ENCODE data around the gene SFRP4. TPM values are rescaled to one million over a fixed set of nuclear protein-coding genes. Genes with fewer than 3 reads are reported as not detected.

SFRP4 gene
- total RNA-seq, 1 experiment from 2014 or later = not detected

DNA sequence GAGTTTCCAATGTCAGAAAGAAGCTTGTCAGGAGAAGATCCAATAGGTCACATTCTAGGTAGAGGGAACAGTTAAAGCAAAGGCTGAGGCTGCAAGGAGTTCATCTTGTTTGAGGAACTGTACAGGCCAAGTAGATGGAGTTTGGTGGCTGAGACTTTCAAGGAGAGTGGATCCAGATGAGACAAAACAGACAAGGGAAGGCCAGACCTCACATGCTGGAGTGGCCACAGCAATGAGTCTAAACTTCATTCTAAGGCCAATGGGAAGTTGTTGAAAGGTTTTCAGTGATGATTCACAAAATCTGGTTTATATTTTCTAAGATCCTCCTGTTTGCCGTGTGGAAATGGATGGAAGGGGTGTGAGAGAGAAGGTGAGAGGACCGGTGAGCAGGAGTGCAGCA is 43.9 kb upstream of the SFRP4 start:
- TF ChIP-seq, protein P1, sequence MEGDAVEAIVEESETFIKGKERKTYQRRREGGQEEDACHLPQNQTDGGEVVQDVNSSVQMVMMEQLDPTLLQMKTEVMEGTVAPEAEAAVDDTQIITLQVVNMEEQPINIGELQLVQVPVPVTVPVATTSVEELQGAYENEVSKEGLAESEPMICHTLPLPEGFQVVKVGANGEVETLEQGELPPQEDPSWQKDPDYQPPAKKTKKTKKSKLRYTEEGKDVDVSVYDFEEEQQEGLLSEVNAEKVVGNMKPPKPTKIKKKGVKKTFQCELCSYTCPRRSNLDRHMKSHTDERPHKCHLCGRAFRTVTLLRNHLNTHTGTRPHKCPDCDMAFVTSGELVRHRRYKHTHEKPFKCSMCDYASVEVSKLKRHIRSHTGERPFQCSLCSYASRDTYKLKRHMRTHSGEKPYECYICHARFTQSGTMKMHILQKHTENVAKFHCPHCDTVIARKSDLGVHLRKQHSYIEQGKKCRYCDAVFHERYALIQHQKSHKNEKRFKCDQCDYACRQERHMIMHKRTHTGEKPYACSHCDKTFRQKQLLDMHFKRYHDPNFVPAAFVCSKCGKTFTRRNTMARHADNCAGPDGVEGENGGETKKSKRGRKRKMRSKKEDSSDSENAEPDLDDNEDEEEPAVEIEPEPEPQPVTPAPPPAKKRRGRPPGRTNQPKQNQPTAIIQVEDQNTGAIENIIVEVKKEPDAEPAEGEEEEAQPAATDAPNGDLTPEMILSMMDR (conservative IDR thresholded peaks at IDR 0.05) = no peak
- no peak overlapping the region for H3K56ac ChIP-seq (ENCODE audit: insufficient read length, low read depth, low read length)
- H2BK5ac ChIP-seq (ENCODE audit: insufficient read length, low read length) = no peak overlapping the region
- no peak overlapping the region for H2BK15ac ChIP-seq (ENCODE audit: low read depth, low read length)
- no peaks in the 10 kb centered on the region for H3K4me1 ChIP-seq (ENCODE audit: insufficient read depth, low read length)
- H3K4me1 Mint-ChIP-seq = no peaks in the 10 kb centered on the region
- H3K4me3 Mint-ChIP-seq = no peak overlapping the region
- H2BK12ac ChIP-seq (ENCODE audit: insufficient read length, low read depth, low read length) = no peak overlapping the region
- no peak overlapping the region for H2BK120ac ChIP-seq (ENCODE audit: low read depth, low read length, poor library complexity, severe bottlenecking)
- DNase-seq = no peak
- H3K27ac ChIP-seq (ENCODE audit: insufficient read length, low read depth, low read length) = no peak overlapping the region
- no peaks in the 10 kb centered on the region for H3K79me2 ChIP-seq (ENCODE audit: insufficient read depth, low read length)
- H3K23ac ChIP-seq (ENCODE audit: insufficient read length, low read depth, low read length) = no peak overlapping the region
- no peak overlapping the region for H2BK20ac ChIP-seq (ENCODE audit: low read depth, low read length, poor library complexity, severe bottlenecking)
- no peaks in the 10 kb centered on the region for H3K9me3 Mint-ChIP-seq
- no peak overlapping the region for H2AK5ac ChIP-seq (ENCODE audit: insufficient read length, low read length)
- H3K23me2 ChIP-seq (ENCODE audit: insufficient read length, low read depth, low read length, poor library complexity, severe bottlenecking) = no peaks in the 10 kb centered on the region
- no peak overlapping the region for H2AFZ ChIP-seq (ENCODE audit: low read length)
- no peaks in the 10 kb centered on the region for H3K36me3 Mint-ChIP-seq (ENCODE audit: insufficient read depth in 1 of 3, low read depth in 3 of 3)
- no peak overlapping the region for H3K4me2 ChIP-seq (ENCODE audit: insufficient read depth, insufficient read length, low read length)
- H4K5ac ChIP-seq (ENCODE audit: insufficient read length, low read depth, low read length) = no peak overlapping the region
- WGBS (ENCODE audit: extremely low coverage, insufficient read length, low lambda C conversion rate) = no CpG with 5 or more reads among the region's 2 CpGs
- H3K9me3 ChIP-seq (ENCODE audit: control insufficient read depth, low read depth, low read length) = no peaks in the 10 kb centered on the region
- no peaks in the 10 kb centered on the region for H4K20me1 ChIP-seq (ENCODE audit: control insufficient read depth, insufficient read depth, insufficient read length)
- peak overlapping the region in 1 of 3 experiments; percentile 24; a peak in 1 of 7 replicates for H3K27ac Mint-ChIP-seq
- no peak overlapping the region for H3K9ac ChIP-seq (ENCODE audit: extremely low read depth, insufficient read length, low read length)
- H4K91ac ChIP-seq (ENCODE audit: insufficient read length, low read depth, low read length) = no peak overlapping the region
- no peak overlapping the region for H3K4ac ChIP-seq (ENCODE audit: low read depth, low read length)
- H3K79me1 ChIP-seq (ENCODE audit: insufficient read depth, low read depth, low read length, poor library complexity, severe bottlenecking) = no peaks in the 10 kb centered on the region
- no peak overlapping the region for H3T11ph ChIP-seq (ENCODE audit: low read length)
- no peaks in the 10 kb centered on the region for H3K27me3 ChIP-seq (ENCODE audit: insufficient read depth, low read length)
- H3K18ac ChIP-seq (ENCODE audit: insufficient read length, low read depth, low read length) = no peak overlapping the region
- H3K27me3 Mint-ChIP-seq (ENCODE audit: low read depth) = peaks cover 2% of the 10 kb centered on the region
- no peak overlapping the region for H3K14ac ChIP-seq (ENCODE audit: insufficient read depth, low read length)
- H4K8ac ChIP-seq (replicated peaks; ENCODE audit: insufficient read length, low read depth, low read length) = no peak overlapping the region
